LHCN-M2 (cell line): ENCODE data around the gene ARAF. TPM values are rescaled to one million over a fixed set of nuclear protein-coding genes. Genes with fewer than 3 reads are reported as not detected.

ENCODE experiments used
- DNase-seq: peaks from one replicate; pipeline ENCODE4 v3.0.0-alpha.2; 2012; ENCODE audit warnings: low read depth
- total RNA-seq: library from RNA; depleted of rRNA; stranded (reverse); fragments of >200 nt; gene quantifications from 2 replicates; pipeline ENCODE4 v1.2.3, GENCODE V29; 2014; rRNA removed

ARAF gene
- total RNA-seq, 1 experiment from 2014 or later = 34.0 TPM

- DNase-seq = peak; percentile 62
Measured at GRCh38 chrX:47619486-47620302, 58.7 kb downstream of the ARAF start, which contains the start of gene SYN1. Gene SYN1, minus strand, starts transcription at chrX:47619857. Its CDS starts 129 bp downstream, at chrX:47619728.

GRCh38 chrX:47620303-47620685, 59.3 kb downstream of the ARAF start:
- DNase-seq = no peak

Other genes with a start within 250 kb of the ARAF start
- gene ZNF157, start 190.6 kb upstream of the ARAF start, total RNA-seq = 0.06 TPM in 1 of 2 replicates, not detected in the other
- 9.1 and 9.4 TPM in 2 replicates for gene ZNF41, start 78.0 kb upstream of the ARAF start, total RNA-seq
- gene TIMP1, start 21.2 kb downstream of the ARAF start, total RNA-seq = 463 and 505 TPM in 2 replicates
- 0.17 and 0.51 TPM in 2 replicates for gene SYN1, start 58.7 kb downstream of the ARAF start, total RNA-seq
- gene CFP, start 68.7 kb downstream of the ARAF start, total RNA-seq = 0.34 TPM in 1 of 2 replicates, not detected in the other
- gene ELK1, start 89.4 kb downstream of the ARAF start, total RNA-seq = 44.2 and 46.8 TPM in 2 replicates
- gene UXT, start 98.0 kb downstream of the ARAF start, total RNA-seq = 109 and 156 TPM in 2 replicates